Stimulated activated CD8-positive, alpha-beta memory T cell treated with anti-CD3 and anti-CD28 coated beads, Interleukin-12 subunit alpha, Interleukin-12 subunit beta, amount 100 ng/mL, for 4 hours (primary cell): ENCODE results near the gene STIMATE.

Experiments
- DNase-seq: peaks from one replicate; pipeline ENCODE4 v3.0.0-alpha.2; 2020; ENCODE audit warnings: low read depth

STIMATE gene

GRCh38 chr3:52897130-52898122, at the start of gene STIMATE:
Gene STIMATE, minus strand, starts transcription at chr3:52897548. Its CDS starts 98 bp downstream, at chr3:52897450.
- peak; percentile 77 for DNase-seq

GRCh38 chr3:52939600-52939999, 42.3 kb upstream of the STIMATE start:
- no peak for DNase-seq

- no peak for DNase-seq
Measured at GRCh38 chr3:52934630-52935530, 37.5 kb upstream of the STIMATE start.

- DNase-seq, result no peak
Measured at GRCh38 chr3:52931889-52932288, 34.5 kb upstream of the STIMATE start.

- DNase-seq, result no peak
Measured at GRCh38 chr3:52931328-52931727, 34.0 kb upstream of the STIMATE start.

- DNase-seq, result no peak
Measured at GRCh38 chr3:52930748-52931147, 33.4 kb upstream of the STIMATE start.

- DNase-seq, result no peak
Measured at GRCh38 chr3:52926554-52926953, 29.2 kb upstream of the STIMATE start.

GRCh38 chr3:52925405-52926313, 28.3 kb upstream of the STIMATE start:
- DNase-seq, result no peak

- DNase-seq, result no peak
Measured at GRCh38 chr3:52923963-52924362, 26.6 kb upstream of the STIMATE start.

GRCh38 chr3:52920841-52921240, 23.5 kb upstream of the STIMATE start:
- DNase-seq, result no peak

- no peak for DNase-seq
Measured at GRCh38 chr3:52917044-52917443, 19.7 kb upstream of the STIMATE start.

- DNase-seq, result no peak
Measured at GRCh38 chr3:52915294-52915693, 17.9 kb upstream of the STIMATE start.

GRCh38 chr3:52912885-52913731, 15.8 kb upstream of the STIMATE start:
- DNase-seq, result no peak

- no peak for DNase-seq
Measured at GRCh38 chr3:52910823-52911222, 13.5 kb upstream of the STIMATE start.

GRCh38 chr3:52907497-52907896, 10.1 kb upstream of the STIMATE start:
- DNase-seq, result no peak

- DNase-seq, result no peak
Measured at GRCh38 chr3:52904552-52904951, 7.2 kb upstream of the STIMATE start.

GRCh38 chr3:52904000-52904399, 6.7 kb upstream of the STIMATE start:
- no peak for DNase-seq

GRCh38 chr3:52896613-52897012, 735 bp downstream of the STIMATE start:
- no peak for DNase-seq

- DNase-seq, result no peak
Measured at GRCh38 chr3:52896151-52896550, 1.2 kb downstream of the STIMATE start.

GRCh38 chr3:52895418-52895817, 1.9 kb downstream of the STIMATE start:
- no peak for DNase-seq

- no peak for DNase-seq
Measured at GRCh38 chr3:52894756-52895155, 2.6 kb downstream of the STIMATE start.
